Muscle of back (tissue), 11 donors: ENCODE measurements around the gene ANKS1B. TPM values are rescaled to one million over a fixed set of nuclear protein-coding genes. Genes with fewer than 3 reads are reported as not detected.
A peak's percentile ranks its signal among the peaks of the same experiment; 100 is the strongest.

Experiments used
- DNase-seq, 3 donors: peaks; one replicate each; pipeline versions ENCODE4 v3.0.0 to v3.0.0-alpha.2; 2013
- polyA plus RNA-seq, 10 donors: library from polyadenylated mRNA; unstranded; fragments of 120-200 nt; gene quantifications; one replicate each; pipeline ENCODE4 v1.2.1, GENCODE V29; 2013; ENCODE audit not compliant: insufficient read length in 10 of 10

ANKS1B gene
- polyA plus RNA-seq, 10 donors: 2.1 to 4.8 (median 3.1) TPM

DNA sequence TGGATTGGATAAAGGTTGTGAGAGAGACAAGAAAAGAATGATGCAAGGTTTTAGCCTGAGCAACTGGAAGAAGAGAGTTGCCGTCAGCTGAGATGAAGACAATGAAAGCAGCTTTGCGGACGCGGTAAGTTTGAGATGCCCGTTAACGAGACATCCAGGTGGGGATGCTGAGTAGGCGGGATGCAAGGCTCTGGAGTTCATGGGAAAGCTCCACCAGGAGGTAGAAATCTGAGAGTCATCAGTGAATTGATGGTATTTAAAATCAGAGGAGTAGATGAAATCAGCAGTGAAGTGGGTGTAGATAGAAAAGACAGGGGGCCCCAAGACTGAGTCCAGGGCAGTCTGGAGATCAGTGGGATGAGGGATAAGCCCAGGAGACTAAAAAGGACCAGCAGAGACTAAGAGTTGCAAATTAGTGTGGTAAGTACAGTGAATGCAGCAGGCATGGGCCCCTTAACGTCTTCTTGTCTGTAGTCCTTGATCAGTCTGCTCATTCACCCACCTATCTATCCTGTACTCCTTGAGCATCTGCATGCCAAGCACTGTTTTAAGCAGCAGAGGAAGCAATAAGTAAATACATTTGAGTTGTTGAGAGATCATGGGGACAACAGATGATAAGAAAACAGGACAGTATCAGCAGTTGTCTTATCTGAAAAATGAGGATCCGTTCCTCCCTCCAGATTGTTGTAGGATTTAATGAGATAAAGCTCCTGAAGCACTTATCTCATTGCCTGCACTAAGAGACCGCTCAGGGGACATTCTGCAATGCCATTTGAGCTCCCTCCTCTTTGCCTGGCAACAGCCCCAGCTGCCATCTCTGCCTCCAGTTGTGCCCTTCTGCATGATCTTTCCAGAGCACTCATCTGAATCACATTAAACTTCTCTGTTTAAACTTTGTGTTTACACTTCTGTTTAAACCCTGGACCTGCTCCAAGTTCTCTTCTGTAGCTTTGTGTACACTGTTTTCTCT is 1248.1 kb downstream of the ANKS1B start:
- DNase-seq: peak in 1 of 3 donors; percentile 10

DNA sequence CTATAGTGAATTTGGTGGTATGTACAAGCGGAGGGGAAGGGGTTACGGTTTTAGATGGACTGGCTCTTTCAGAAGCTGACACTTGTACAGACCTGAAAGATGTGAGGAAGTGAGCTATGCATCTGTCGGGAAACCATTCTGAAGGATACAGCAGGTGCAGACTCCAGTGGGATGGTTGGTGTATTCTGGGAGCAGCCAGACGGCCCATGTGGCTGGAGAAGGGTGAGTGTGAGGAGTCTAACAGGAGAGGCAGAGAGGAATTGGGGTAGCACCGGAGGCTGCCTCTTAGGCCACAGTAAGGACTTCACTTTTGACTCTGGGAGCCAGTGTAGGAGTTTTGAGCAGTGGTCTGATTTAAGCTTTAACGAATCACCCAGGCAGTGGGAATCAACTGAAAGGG is 1248.9 kb downstream of the ANKS1B start:
- no peak for DNase-seq

DNA sequence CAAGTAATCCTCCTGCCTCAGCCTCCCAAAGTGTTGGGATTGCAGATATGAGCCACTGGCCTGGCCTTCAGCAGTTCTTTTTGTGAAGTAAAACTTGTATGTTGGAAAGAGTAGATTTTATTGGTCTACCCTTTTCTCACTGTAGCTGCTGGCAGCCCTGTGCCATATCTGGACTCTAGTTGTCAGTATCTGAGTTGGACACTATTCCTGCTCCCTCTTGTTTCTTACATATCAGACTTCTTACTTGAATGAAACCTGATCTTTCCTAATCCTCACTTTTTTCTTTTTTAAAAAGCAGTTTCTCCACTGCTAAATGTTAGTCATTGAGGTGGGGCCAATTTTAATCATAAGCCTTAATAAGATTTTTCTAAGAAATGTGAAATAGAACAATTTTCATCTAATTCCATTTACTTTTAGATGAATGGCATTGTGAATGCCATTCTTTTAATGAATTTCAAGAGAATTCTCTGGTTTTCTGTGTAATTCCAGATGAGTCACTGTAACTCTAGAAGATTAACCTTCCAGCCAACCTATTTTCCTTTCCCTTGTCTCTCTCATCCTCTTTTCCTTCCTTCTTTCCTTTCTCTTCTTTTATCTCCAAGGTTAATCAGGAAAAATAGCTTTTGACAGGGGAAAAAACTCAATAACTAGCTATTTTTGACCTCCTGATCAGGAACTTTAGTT is 1250.9 kb downstream of the ANKS1B start:
- no peak for DNase-seq

DNA sequence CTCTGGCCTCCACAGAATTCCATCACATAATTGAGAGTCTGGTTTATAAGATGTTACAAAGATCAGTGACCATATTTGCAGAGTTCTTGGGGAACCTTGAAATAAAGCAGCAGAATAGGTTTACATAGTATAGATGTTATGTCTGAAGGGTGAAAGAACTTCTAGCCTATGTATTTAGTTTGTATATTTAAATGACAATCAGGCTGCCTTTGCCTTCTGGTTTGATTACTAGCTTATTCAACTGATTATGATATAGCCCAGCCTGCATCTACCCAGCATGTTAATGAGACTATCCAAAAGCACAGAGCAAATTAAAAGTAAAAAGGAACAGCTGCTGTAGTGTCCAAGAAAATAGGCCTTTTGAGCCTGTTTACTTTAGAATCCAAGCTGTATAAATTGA is 1254.3 kb downstream of the ANKS1B start:
- no peak for DNase-seq

DNA sequence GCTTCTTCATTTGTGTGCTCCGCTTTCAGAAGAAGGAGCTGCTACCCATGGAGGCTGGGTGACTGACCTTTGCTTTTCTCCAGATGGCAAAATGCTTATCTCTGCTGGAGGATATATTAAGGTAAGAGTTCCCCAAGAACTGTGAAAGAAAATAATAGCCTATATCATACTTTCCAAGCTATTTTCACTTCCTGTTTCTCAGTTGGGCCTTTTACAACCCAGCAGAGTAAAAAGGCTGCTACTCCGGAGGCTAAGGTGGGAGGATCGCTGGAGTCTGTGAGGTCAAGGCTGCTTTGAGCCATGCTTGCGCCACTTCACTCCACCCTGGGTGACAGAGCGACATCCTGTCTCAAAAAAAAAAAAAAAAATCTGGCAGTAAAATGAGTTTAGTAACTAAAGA is 1257.5 kb downstream of the ANKS1B start:
- DNase-seq: no peak

DNA sequence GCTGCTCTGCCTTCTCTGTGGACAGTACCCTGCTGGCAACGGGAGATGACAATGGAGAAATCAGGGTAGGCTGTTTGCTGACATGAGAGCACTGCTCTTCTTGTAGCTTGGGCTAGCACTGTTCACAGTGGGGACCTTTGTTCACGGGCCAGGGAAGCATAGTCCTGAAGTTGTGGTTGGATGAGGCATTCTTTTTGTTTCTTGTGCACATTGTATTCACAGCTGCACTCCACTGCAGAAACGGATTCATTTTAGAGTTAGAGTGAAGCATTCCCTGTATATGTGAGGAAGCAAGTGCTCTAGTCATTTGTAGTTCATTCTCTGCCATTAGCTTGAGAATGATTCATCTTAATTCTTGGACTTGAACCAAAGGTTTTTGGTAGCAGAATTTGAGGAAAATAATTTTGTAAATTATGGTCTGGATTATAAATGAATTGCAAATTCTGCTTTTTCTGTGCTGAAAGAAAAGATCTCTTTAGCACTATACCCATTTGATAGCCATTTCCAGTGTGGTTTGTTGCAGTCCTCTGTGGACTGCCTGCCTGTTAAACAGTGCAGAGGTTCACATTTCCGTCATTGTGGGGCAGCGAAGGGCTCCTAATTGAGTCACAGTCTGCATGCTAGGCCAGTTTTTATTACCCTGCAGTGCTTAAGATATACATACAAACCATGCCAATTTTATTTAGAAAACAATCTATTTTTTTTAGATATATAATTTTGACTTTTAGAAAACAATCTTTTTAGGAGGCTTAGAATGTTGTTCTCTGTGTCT is 1259.1 kb downstream of the ANKS1B start:
- peak; percentile 26 to 59 (median 32) for DNase-seq

DNA sequence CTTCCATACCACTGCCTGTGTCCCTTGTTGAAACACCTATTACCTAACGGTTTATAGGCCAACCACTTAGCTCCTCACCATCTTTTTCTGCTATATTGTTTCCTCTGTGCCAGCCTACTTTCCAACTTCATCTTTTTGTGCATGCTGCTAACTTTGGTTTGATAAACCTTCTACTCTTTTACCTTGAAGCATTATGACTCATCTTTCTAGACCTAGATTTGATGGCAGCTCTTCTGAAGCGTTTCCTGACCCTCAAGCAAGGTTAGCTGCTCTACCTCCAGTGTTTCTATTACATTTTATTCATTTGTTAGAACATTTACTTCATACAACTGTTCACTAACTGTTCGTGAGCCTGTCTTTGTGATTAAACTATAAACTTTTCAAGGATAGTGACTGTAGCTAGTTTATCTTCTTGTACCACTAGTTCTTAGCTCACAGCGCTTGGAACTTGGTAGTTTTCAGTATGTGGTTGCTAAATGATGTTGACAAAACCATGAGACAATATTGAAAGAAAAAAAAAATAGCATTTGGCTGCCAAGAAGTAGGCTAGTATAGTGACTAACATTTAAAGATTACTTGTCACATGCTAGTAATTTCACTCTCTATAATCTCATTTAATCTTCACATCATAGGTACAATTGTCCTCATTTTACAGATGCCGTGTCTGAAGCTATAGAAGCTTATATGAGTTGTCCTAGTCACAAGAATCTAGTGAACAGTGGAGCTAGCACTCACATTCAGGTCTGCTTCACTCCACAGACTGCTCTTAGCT is 1260.2 kb downstream of the ANKS1B start:
- DNase-seq: no peak

DNA sequence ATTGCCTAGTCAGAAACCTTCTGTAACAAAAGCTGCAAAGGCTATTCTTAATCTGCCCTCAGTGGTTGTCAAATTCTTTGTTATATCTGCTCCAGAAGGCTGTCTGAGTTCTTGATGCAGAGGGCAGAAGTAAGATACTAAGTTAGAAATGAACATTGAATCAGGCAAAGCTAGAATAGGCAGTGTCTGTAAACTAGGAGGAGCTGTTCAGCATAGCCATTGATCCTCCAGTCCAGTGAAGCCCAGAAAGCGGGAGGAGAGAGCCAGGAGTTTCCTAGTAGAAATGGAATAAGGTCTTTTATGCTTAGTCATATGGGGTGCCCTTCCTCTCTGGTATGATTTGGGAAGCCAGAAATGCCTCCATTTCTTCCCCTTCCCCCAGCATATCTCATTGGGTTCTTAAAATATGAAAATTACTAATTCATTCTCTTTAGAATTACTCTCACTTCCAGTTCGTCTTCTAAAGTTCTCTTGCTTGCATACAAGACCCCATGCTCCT is 1263.5 kb downstream of the ANKS1B start:
- no peak for DNase-seq

DNA sequence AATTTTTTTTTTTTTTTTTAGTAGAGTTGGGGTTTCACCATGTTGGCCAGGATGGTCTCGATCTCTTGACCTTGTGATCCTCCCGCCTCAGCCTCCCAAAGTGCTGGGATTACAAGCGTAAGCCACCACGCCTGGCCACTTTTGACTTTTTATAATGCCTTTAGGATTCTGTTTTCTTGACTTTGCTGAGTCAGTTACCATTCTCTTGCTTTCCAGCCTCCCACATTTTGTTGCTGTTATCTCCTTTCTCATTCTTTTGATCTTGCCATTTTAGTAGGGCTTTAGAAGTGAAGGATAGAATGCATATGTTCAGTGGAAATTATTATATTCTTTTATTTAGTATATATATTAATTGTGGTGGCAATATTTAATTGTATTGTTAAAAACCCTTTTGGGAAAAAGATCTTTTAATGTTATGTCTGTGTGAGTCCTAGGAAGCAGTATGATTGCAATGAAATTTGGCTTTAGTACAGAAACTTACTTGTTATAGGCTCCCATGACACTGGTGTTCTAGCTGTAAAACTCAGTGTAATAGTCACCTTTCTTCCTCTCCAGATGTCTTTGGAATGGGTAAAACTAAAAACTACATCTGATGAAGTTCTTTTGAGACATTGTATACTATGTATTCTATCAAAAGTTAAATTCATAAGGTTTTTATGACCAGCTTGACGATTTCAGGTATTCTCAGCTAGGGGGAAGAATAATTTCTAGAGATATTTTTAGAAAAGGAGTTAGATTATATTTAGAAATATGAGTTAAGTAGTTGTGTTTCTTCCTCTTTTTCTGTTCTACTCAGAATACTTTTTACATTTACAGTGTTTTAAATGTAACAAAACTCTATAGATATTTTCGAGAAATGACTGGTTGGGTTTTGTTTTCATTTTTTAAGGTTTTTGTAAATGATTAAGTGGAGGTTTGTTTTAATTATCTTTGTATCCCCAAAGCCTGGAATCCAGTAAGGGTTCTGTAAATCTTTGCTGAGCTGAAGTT is 1264.9 kb downstream of the ANKS1B start:
- no peak for DNase-seq

DNA sequence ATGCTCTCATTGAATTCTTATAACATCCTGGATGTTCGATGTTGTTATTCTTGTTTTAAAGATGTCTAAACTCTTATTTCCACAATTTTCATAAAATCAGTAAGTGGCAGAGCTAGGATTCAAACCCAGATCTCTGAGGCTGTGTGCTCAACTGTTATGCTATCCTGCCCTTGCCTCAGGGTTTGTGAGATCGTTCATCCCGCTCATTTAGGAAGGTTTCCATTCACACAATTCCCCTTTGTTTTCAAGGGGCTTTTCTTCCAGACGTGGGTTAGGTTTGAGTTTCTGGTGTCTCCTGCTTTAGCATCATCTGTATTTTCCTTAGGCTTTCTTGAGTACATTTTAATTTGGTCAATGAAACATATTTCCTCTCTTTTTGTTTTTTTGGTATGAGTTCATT is 1270.3 kb downstream of the ANKS1B start:
- DNase-seq: no peak

DNA sequence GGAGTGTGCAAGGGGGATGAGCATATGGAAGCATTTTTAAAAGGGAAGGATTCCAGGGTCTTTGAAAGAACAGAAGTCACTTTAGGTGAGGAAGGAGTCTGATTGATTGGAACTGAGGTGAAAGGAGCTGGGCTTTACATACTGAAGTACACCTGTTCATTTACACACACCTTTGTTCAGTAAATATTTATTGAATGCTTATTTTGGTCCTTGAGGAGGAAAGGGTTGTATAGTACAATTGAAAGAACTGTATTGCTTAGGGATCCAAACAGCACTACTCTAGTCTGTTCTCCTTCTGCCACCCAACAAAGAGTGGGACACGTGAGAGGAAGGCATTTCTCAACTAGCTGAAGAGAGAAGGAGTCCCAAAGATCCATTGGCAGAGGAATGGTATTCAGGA is 1275.7 kb downstream of the ANKS1B start:
- no peak for DNase-seq

DNA sequence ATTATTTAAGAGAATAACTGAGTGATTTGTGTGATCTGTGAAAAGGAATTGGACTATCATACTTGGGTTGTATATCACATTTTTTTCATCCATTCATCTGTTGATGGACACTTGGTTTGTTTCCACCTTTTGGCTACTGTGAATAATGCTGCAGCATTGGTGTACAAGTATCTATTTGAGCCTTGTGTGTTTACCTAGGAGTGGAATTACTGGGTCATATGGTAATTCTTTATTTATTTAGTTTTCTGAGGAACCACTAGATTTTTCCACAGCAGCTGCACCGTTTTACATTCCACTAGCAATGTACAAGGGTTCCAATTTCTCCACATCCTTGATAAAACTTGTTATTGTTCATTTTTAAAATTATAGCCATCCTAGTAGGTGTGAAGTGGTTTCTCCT is 1283.6 kb downstream of the ANKS1B start:
- no peak for DNase-seq

DNA sequence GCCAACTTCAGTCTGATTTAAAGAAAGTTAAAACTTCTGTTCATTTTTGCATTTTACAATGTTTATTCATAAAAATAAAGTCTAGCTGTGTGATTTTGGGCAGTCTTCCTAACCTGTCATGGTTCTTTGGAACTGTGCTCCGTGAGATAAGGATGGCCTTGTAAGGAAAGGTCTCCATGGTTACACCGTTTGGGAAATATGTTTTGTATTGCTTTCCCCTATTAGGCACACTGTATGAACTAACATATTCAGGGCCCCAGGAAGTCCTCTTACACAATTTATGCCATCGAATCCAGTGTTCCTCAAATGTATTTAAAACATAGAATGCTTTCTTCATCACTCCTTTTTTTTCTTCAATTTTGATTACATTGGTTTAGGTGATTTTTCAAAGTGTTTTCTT is 1285.2 kb downstream of the ANKS1B start:
- peak in 1 of 3 donors; percentile 12 for DNase-seq

DNA sequence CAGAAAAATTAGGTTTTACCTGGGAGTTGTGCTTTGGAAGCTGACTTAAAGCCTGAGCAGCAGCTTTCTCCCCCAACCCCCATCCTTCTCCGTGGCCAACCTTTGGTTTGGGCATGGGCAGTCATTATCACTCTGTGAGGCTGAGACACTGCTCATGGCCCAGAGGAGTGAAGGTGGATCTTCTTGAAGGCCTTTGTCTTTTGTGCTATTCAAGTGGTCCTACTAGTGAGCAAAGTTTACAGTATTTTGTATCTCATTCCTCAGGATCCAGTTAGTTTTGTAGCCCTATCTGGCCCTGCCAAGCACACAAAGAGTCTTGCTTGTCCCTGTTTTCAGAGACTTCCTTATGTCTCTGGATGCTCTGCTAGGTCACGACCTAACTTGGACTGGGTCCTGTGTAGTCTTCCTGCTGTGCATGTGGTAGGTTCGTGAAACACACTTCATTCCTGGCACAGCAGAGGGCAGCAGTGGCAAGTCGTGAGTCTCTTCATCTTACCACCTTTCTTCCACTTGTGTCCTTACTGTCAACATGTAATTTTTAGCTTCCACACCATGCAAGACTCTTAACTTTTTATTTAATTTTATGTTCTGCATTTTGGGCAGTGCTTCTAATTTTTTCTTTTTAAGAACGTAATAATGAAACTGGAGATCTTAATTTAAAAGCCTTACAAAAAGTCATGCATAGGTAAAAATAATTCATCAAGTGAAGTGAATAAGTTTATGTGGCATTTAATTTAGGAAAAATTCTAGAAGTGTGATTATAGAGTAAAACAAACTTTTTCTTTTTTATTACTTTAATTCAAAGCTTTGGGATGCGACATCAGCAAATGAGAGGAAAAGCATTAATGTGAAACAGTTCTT is 1285.9 kb downstream of the ANKS1B start:
- peak; percentile 10 to 63 (median 34) for DNase-seq

DNA sequence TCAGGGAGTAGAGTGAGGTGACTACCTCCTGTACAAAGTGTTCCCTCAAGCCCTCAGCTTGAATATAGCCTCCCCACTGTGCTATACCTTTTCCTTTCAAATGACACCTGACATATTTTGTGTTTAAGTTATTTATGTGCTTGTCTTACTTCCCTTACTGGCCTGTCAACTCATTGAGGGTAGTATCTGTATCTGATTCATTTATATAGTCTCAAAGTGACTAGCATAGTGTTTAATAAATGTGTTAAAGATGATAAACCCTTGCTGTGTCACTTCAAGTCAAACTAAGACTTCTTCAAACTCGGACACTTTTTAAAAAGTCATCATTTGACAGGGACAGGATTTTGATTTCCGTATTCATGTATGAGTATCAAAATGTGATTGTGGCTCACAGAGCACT is 1287.5 kb downstream of the ANKS1B start:
- DNase-seq: no peak

DNA sequence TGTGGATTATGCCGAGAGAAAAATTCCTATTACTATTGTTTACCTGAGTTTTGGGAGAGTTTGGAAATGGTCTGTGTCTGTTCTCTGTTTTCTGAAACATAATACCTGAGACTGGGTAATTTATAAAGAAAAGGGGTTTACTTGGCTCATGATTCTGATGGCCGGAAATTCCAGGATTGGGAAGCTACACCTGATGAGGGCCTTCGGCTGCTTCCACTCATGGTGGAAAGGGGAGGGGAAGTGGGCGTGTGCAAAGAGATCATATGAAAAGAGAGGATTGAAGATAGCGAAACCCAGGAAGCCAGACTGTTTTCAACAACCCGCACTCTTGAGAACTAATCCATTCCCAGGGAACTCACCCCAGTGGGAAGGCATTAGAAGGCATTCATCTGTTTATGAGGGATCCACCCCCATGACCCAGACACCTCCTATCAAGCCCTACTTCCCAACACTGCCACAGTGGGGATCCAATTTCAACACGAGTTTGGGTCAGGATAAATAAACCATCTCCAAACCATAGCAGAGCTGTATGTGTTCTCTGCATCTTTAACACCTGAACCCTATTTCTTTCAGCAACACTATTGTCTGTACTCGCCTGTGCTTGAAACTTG is 1288.6 kb downstream of the ANKS1B start:
- DNase-seq: no peak

DNA sequence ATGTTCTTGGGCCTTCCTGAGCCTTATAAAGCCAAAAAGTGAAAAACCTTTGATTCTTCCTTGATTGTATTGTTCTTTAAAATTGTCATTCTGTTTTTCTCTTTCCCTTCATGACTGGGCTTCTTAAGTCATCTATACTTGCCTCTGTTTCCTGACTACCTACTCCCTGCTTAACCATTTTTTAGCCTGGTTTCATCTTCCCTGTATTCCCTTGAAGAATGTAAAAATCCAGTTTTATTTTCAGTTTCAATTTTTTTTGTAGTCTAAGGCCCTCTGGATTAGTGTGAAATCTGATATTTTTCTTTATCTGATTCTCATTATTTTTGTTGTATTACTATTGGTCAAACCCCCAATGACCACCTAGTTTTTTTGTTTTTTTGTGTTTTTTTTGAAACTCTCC is 1293.4 kb downstream of the ANKS1B start:
- DNase-seq: no peak

DNA sequence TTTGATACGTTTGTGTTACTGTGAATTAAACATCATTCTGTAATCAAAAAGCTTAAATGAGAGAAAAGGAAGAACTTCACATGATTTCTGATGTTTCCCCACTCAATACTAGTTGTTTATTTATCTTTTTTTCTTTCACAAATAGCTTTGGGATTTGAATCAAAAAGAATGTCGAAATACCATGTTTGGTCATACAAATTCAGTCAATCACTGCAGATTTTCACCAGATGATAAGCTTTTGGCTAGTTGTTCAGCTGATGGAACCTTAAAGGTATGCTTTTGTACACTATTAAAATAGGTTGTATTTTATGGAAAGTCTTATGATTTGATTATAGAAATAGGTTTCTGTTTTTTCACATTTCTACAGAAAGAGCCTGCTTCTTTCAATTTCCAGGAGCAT is 1298.1 kb downstream of the ANKS1B start:
- DNase-seq: no peak
